ENCODE measurements around the gene SYT17. TPM values are rescaled to one million over a fixed set of nuclear protein-coding genes. Genes with fewer than 3 reads are reported as not detected.

The SYT17 gene
- total RNA-seq, 2 donors from 2014 or later = 3.9 to 9.2 TPM

GRCh38 chr16:19137201-19138128 lies 30.6 kb upstream of the SYT17 start:
- Histone ChIP-seq H3K27me3 (no peaks in the 10 kb centered on the region), H3K27ac (no peak overlapping the region), H3K36me3 (replicated peaks in 1 of 2; ENCODE audit: insufficient read depth in 1 of 2, low read depth in 2 of 2) (no peaks in the 10 kb centered on the region), H3K4me3 (no peak overlapping the region), H3K9me3 (no peaks in the 10 kb centered on the region), H3K4me1 (no peaks in the 10 kb centered on the region)
- DNase-seq (no peak), ATAC-seq (no peak)
- 58 to 71% methylated on average over 6 of the region's 6 CpGs for WGBS, 2 donors
- intact Hi-C loops (cut with DNase I) = no loop called here
- TF ChIP-seq, protein P1, sequence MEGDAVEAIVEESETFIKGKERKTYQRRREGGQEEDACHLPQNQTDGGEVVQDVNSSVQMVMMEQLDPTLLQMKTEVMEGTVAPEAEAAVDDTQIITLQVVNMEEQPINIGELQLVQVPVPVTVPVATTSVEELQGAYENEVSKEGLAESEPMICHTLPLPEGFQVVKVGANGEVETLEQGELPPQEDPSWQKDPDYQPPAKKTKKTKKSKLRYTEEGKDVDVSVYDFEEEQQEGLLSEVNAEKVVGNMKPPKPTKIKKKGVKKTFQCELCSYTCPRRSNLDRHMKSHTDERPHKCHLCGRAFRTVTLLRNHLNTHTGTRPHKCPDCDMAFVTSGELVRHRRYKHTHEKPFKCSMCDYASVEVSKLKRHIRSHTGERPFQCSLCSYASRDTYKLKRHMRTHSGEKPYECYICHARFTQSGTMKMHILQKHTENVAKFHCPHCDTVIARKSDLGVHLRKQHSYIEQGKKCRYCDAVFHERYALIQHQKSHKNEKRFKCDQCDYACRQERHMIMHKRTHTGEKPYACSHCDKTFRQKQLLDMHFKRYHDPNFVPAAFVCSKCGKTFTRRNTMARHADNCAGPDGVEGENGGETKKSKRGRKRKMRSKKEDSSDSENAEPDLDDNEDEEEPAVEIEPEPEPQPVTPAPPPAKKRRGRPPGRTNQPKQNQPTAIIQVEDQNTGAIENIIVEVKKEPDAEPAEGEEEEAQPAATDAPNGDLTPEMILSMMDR (IDR thresholded peaks at IDR 0.05) = no peak
- no peak for TF ChIP-seq POLR2A (IDR thresholded peaks at IDR 0.05)

- TF ChIP-seq POLR2A (IDR thresholded peaks at IDR 0.05) = no peak
- TF ChIP-seq, protein P1 (IDR thresholded peaks at IDR 0.05) = no peak
Measured at GRCh38 chr16:19138601-19139000, 29.4 kb upstream of the SYT17 start.

DNA sequence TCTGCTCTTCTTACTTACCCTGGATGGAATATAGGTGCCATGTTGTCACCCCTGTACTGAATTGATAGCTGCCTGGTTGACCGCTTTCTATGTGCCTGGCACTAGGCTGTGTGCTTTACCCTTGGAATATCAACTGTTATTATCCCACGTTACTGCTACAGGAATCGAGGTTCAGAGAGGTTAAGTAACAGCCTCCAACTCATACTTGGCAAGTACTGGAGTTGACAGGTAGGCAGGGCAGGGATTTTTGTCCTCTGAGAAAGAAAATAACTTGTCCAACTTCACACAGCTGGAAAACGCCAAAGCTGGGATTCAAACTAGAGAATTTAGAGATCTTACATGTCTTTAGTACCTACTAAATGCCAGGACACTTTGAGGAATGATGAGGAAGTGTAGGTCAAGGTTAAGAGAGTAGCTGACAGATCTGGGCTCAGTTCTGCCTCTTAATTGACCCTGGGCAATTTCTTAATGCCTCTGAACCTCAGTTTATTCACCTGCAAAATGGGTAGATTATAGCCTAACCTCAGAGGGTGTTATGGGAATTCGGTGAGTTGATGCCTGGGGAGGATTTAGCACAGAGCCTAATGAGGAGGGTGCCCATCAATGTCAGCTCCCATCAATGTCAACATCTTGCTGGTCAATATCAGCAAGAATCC lies 28.5 kb upstream of the SYT17 start:
- Histone ChIP-seq H3K9me3 (no peaks in the 10 kb centered on the region), H3K36me3 (replicated peaks in 1 of 2; ENCODE audit: insufficient read depth in 1 of 2, low read depth in 2 of 2) (no peaks in the 10 kb centered on the region), H3K4me3 (no peak overlapping the region), H3K4me1 (no peaks in the 10 kb centered on the region), H3K27ac (no peak overlapping the region), H3K27me3 (no peaks in the 10 kb centered on the region)
- TF ChIP-seq POLR2A (IDR thresholded peaks at IDR 0.05) = no peak
- TF ChIP-seq, protein P1 (IDR thresholded peaks at IDR 0.05) = no peak
- intact Hi-C loops (cut with DNase I) = no loop called here
- ATAC-seq = no peak
- 60 to 71% methylated on average over 5 of the region's 5 CpGs for WGBS, 2 donors
- DNase-seq = no peak

More at GRCh38 chr16:19138601-19139000, 29.4 kb upstream of the SYT17 start:
- Histone ChIP-seq H3K27ac (no peak overlapping the region), H3K4me1 (no peaks in the 10 kb centered on the region), H3K36me3 (replicated peaks in 1 of 2; ENCODE audit: insufficient read depth in 1 of 2, low read depth in 2 of 2) (no peaks in the 10 kb centered on the region), H3K4me3 (no peak overlapping the region), H3K9me3 (no peaks in the 10 kb centered on the region), H3K27me3 (no peaks in the 10 kb centered on the region)
- WGBS, 2 donors = 9 to 17% methylated on average over 4 of the region's 4 CpGs
- ATAC-seq (peak; percentile 59), DNase-seq (peak in 3 of 4 donors; percentile 51 to 75 (median 52))
- intact Hi-C loops (cut with DNase I) = no loop called here

DNA sequence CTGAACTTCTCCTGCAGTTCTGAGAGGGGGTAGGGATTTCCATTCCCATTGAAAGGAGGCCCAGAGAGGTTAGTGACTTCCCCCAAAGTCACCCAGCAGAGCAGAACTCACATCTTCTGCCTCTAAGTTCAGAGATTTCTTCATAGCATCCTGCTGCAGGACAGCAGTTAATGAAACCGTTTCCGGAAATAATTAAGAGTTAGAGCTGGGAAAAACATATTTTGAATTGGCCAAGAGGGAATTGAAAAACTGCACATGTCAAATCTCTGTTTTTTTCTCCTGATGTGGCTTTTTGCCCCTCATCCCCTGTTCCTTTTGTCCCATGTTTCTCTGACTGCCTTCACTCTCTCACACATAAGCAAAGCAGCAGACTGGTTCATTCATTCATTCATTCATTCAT lies 27.6 kb upstream of the SYT17 start:
- H3K4me1 ChIP-seq = no peaks in the 10 kb centered on the region
- no peaks in the 10 kb centered on the region for H3K27me3 ChIP-seq
- H3K9me3 ChIP-seq = no peaks in the 10 kb centered on the region
- H3K27ac ChIP-seq = no peak overlapping the region
- no peak for DNase-seq
- ATAC-seq = no peak
- H3K4me3 ChIP-seq = no peak overlapping the region
- 54 to 62% methylated on average over 2 of the region's 2 CpGs for WGBS, 2 donors
- intact Hi-C loops (cut with DNase I) = no loop called here
- TF ChIP-seq, protein P1 (IDR thresholded peaks at IDR 0.05) = no peak
- no peak for TF ChIP-seq POLR2A (IDR thresholded peaks at IDR 0.05)
- no peaks in the 10 kb centered on the region for H3K36me3 ChIP-seq (replicated peaks in 1 of 2; ENCODE audit: insufficient read depth in 1 of 2, low read depth in 2 of 2)

Measured in body of pancreas (tissue), 4 donors.